Osteoblast (primary cell): ENCODE measurements around the gene MRPL43. TPM values are rescaled to one million over a fixed set of nuclear protein-coding genes. Genes with fewer than 3 reads are reported as not detected.

Source experiments
- DNase-seq: peaks from one replicate; pipeline ENCODE4 v3.0.0; 2011; ENCODE audit warnings: low spot score, mixed read lengths; ENCODE audit not compliant: insufficient read length; ENCODE audit errors: missing footprints
- H2AFZ ChIP-seq: 2 replicates; pipeline ENCODE4 v1.6.0; 2011; ENCODE audit warnings: mild to moderate bottlenecking, low read length
- H3K27ac ChIP-seq: 2 replicates; pipeline ENCODE4 v1.5.1; 2011; ENCODE audit warnings: mild to moderate bottlenecking, low read depth, low read length, moderate library complexity
- H3K27me3 ChIP-seq: 2 replicates; pipeline ENCODE4 v1.6.0; 2012; ENCODE audit warnings: mild to moderate bottlenecking, control low read depth, inconsistent platforms, low read length, moderate library complexity; ENCODE audit not compliant: insufficient read depth
- H3K36me3 ChIP-seq: 2 replicates; pipeline ENCODE4 v1.5.1; 2011; ENCODE audit warnings: mild to moderate bottlenecking, low read length, control low read depth, moderate library complexity; ENCODE audit not compliant: insufficient read depth
- H3K4me1 ChIP-seq: 2 replicates; pipeline ENCODE4 v1.5.1; 2011; ENCODE audit warnings: mild to moderate bottlenecking, low read length, control low read depth, moderate library complexity; ENCODE audit not compliant: insufficient read depth
- H3K4me2 ChIP-seq: 2 replicates; pipeline ENCODE4 v1.6.0; 2011; ENCODE audit warnings: mild to moderate bottlenecking, low read length; ENCODE audit not compliant: insufficient read depth
- H3K4me3 ChIP-seq: fragments of 200-600 bp; sonication (generic); 3 replicates; pipeline ENCODE4 v1.5.1; 2012; ENCODE audit warnings: mild to moderate bottlenecking, low read length, inconsistent platforms; ENCODE audit not compliant: insufficient read depth
- H3K79me2 ChIP-seq: 2 replicates; pipeline ENCODE4 v1.6.0; 2012; ENCODE audit warnings: mild to moderate bottlenecking, low read length, control low read depth, inconsistent platforms; ENCODE audit not compliant: insufficient read depth
- H3K9me3 ChIP-seq: 2 replicates; pipeline ENCODE4 v1.5.1; 2011; ENCODE audit warnings: low read depth, low read length, control low read depth
- H4K20me1 ChIP-seq: 2 replicates; pipeline ENCODE4 v1.6.0; 2012; ENCODE audit warnings: mild to moderate bottlenecking, low read length, control low read depth; ENCODE audit not compliant: insufficient read depth
- CTCF ChIP-seq: IDR thresholded peaks from 2 replicates; pipeline ENCODE4 v1.5.1; 2011; ENCODE audit warnings: mild to moderate bottlenecking, low read depth, low read length, moderate library complexity; ENCODE audit errors: extremely low read depth
- total RNA-seq: library from RNA; depleted of rRNA; stranded (reverse); fragments of >200 nt; gene quantifications from 2 replicates; pipeline ENCODE4 v1.2.3, GENCODE V29; 2012

MRPL43 gene
- total RNA-seq, 1 donor = 48.5 TPM

GRCh38 chr10:101031128-101031795 lies 44.0 kb upstream of the MRPL43 start, which contains the start of the genes PDZD7 and SFXN3:
PDZD7 (minus strand) TSS chr10:101031129; CDS start chr10:101030219, 910 bp downstream.
SFXN3 (plus strand) TSS chr10:101031234; CDS start chr10:101034695, 3,461 bp downstream.
- peak; percentile 98 for DNase-seq
- Histone ChIP-seq H3K4me2 (peak within 1 kb of the TSS; percentile 86), H3K27me3 (peaks cover 13% of the 10 kb centered on the region), H3K9me3 (no peaks in the 10 kb centered on the region), H3K4me3 (peak within 1 kb of the TSS; percentile 82), H3K36me3 (peaks cover 19% of the 10 kb centered on the region), H3K79me2 (peaks cover 37% of the 10 kb centered on the region), H4K20me1 (peaks cover 26% of the 10 kb centered on the region), H3K27ac (peak within 1 kb of the TSS; percentile 92), H3K4me1 (peaks cover 19% of the 10 kb centered on the region), H2AFZ (peak within 1 kb of the TSS; percentile 97)
- TF ChIP-seq CTCF = no peak

- Histone ChIP-seq H2AFZ (peak overlapping the region; percentile 97), H3K4me1 (peaks cover 19% of the 10 kb centered on the region), H3K4me2 (peak overlapping the region; percentile 86), H3K9me3 (no peaks in the 10 kb centered on the region), H4K20me1 (peaks cover 19% of the 10 kb centered on the region), H3K27ac (no peak overlapping the region), H3K4me3 (peak overlapping the region; percentile 82), H3K27me3 (peaks cover 13% of the 10 kb centered on the region), H3K79me2 (peaks cover 30% of the 10 kb centered on the region), H3K36me3 (peaks cover 13% of the 10 kb centered on the region)
- no peak for TF ChIP-seq CTCF
- DNase-seq = peak; percentile 69
Measured at GRCh38 chr10:101030496-101031127, 43.3 kb upstream of the MRPL43 start.

GRCh38 chr10:101029520-101030295 lies 42.4 kb upstream of the MRPL43 start:
- Histone ChIP-seq H3K79me2 (peaks cover 21% of the 10 kb centered on the region), H2AFZ (no peak overlapping the region), H3K4me3 (no peak overlapping the region), H4K20me1 (peaks cover 10% of the 10 kb centered on the region), H3K36me3 (peaks cover 4% of the 10 kb centered on the region), H3K4me2 (no peak overlapping the region), H3K4me1 (peaks cover 19% of the 10 kb centered on the region), H3K27me3 (peaks cover 13% of the 10 kb centered on the region), H3K9me3 (no peaks in the 10 kb centered on the region), H3K27ac (no peak overlapping the region)
- peak; percentile 64 for DNase-seq
- TF ChIP-seq CTCF = no peak
